Measurements from ENCODE around the gene XPOT. TPM values are rescaled to one million over a fixed set of nuclear protein-coding genes. Genes with fewer than 3 reads are reported as not detected.

XPOT gene
- total RNA-seq, 1 donor from 2014 or later = 44.7 TPM

- DNase-seq (ENCODE audit: low read depth in 2 of 2) = no peak
Measured at GRCh38 chr12:64466178-64466577, 62.0 kb downstream of the XPOT start.

- DNase-seq (ENCODE audit: low read depth in 2 of 2) = no peak
Measured at GRCh38 chr12:64468966-64469365, 64.8 kb downstream of the XPOT start.

GRCh38 chr12:64469455-64470142, 65.4 kb downstream of the XPOT start:
- DNase-seq (ENCODE audit: low read depth in 2 of 2) = no peak

- DNase-seq (ENCODE audit: low read depth in 2 of 2) = no peak
Measured at GRCh38 chr12:64470495-64470894, 66.3 kb downstream of the XPOT start.

- no peak for DNase-seq (ENCODE audit: low read depth in 2 of 2)
Measured at GRCh38 chr12:64473176-64473575, 69.0 kb downstream of the XPOT start.

- no peak for DNase-seq (ENCODE audit: low read depth in 2 of 2)
Measured at GRCh38 chr12:64475518-64475917, 71.3 kb downstream of the XPOT start.

GRCh38 chr12:64476844-64477243, 72.7 kb downstream of the XPOT start:
- no peak for DNase-seq (ENCODE audit: low read depth in 2 of 2)

- DNase-seq (ENCODE audit: low read depth in 2 of 2) = no peak
Measured at GRCh38 chr12:64478661-64479060, 74.5 kb downstream of the XPOT start.

GRCh38 chr12:64480148-64480547, 76.0 kb downstream of the XPOT start:
- DNase-seq (ENCODE audit: low read depth in 2 of 2) = no peak

GRCh38 chr12:64486657-64487056, 82.5 kb downstream of the XPOT start:
- DNase-seq (ENCODE audit: low read depth in 2 of 2) = no peak

- no peak for DNase-seq (ENCODE audit: low read depth in 2 of 2)
Measured at GRCh38 chr12:64491718-64492117, 87.5 kb downstream of the XPOT start.

- no peak for DNase-seq (ENCODE audit: low read depth in 2 of 2)
Measured at GRCh38 chr12:64493513-64493912, 89.3 kb downstream of the XPOT start.

- no peak for DNase-seq (ENCODE audit: low read depth in 2 of 2)
Measured at GRCh38 chr12:64494998-64495729, 91.0 kb downstream of the XPOT start.

GRCh38 chr12:64496839-64497400, 92.7 kb downstream of the XPOT start:
- no peak for DNase-seq (ENCODE audit: low read depth in 2 of 2)

- no peak for DNase-seq (ENCODE audit: low read depth in 2 of 2)
Measured at GRCh38 chr12:64497484-64497883, 93.3 kb downstream of the XPOT start.

GRCh38 chr12:64497903-64498302, 93.7 kb downstream of the XPOT start:
- no peak for DNase-seq (ENCODE audit: low read depth in 2 of 2)

GRCh38 chr12:64500394-64500793, 96.2 kb downstream of the XPOT start:
- no peak for DNase-seq (ENCODE audit: low read depth in 2 of 2)

Other genes with a start within 250 kb of the XPOT start
- gene KICS2, start 182.1 kb upstream of the XPOT start, total RNA-seq = 3.2 and 3.7 TPM in 2 replicates
- gene C12orf56, start 13.6 kb upstream of the XPOT start, total RNA-seq = not detected in 2 replicates
- 24.1 and 25.7 TPM in 2 replicates for gene TBK1, start 47.7 kb downstream of the XPOT start, total RNA-seq
- gene RASSF3, start 206.1 kb downstream of the XPOT start, total RNA-seq = 16.6 and 18.1 TPM in 2 replicates